ENCODE data around the gene EIF2B4.

GRCh38 chr2:27320958-27321543, 49.1 kb downstream of the EIF2B4 start:
- TF ChIP-seq CTCF (IDR thresholded peaks at IDR 0.05) (peak; percentile 12 to 49 (median 28)), POLR2AphosphoS5 (IDR thresholded peaks at IDR 0.05) (peak in 2 of 3 donors; percentile 30 to 51)

Data from transverse colon (tissue), 4 donors.